ENCODE measurements around the gene BACE2.
"Not testable (repeated sequence)": the region's sequence is repeated elsewhere in the genome, so short reads cannot be mapped to it uniquely, and the experiment has no call there.

Gene BACE2

GRCh38 chr21:41186755-41187536 lies 19.0 kb downstream of the BACE2 start:
- no peak for DNase-seq

GRCh38 chr21:41187537-41188025 lies 19.6 kb downstream of the BACE2 start:
- DNase-seq: no peak

GRCh38 chr21:41188486-41189149 lies 20.7 kb downstream of the BACE2 start:
- DNase-seq: no peak

GRCh38 chr21:41189150-41189745 lies 21.3 kb downstream of the BACE2 start:
- DNase-seq: no peak

- not testable (repeated sequence) for DNase-seq
Measured at GRCh38 chr21:41192552-41192951, 24.6 kb downstream of the BACE2 start.

GRCh38 chr21:41195311-41195710 lies 27.4 kb downstream of the BACE2 start:
- DNase-seq: no peak

GRCh38 chr21:41196993-41197392 lies 29.0 kb downstream of the BACE2 start:
- DNase-seq: no peak

- no peak for DNase-seq
Measured at GRCh38 chr21:41197582-41197981, 29.6 kb downstream of the BACE2 start.

GRCh38 chr21:41198647-41199046 lies 30.7 kb downstream of the BACE2 start:
- DNase-seq: not testable (repeated sequence)

- DNase-seq: no peak
Measured at GRCh38 chr21:41199123-41199522, 31.2 kb downstream of the BACE2 start.

- no peak for DNase-seq
Measured at GRCh38 chr21:41199588-41199987, 31.6 kb downstream of the BACE2 start.

- no peak for DNase-seq
Measured at GRCh38 chr21:41201385-41201784, 33.4 kb downstream of the BACE2 start.

- no peak for DNase-seq
Measured at GRCh38 chr21:41204736-41205135, 36.8 kb downstream of the BACE2 start.

GRCh38 chr21:41207401-41208375 lies 39.7 kb downstream of the BACE2 start:
- DNase-seq: no peak

- no peak for DNase-seq
Measured at GRCh38 chr21:41208376-41208763, 40.4 kb downstream of the BACE2 start.

- DNase-seq: no peak
Measured at GRCh38 chr21:41209016-41209619, 41.2 kb downstream of the BACE2 start.

- no peak for DNase-seq
Measured at GRCh38 chr21:41210426-41211059, 42.6 kb downstream of the BACE2 start.

GRCh38 chr21:41211060-41211805 lies 43.3 kb downstream of the BACE2 start:
- DNase-seq: no peak

GRCh38 chr21:41213021-41213420 lies 45.1 kb downstream of the BACE2 start:
- DNase-seq: no peak

GRCh38 chr21:41215856-41216408 lies 48.0 kb downstream of the BACE2 start:
- DNase-seq: no peak

GRCh38 chr21:41216486-41216885 lies 48.5 kb downstream of the BACE2 start:
- DNase-seq: no peak

Data from activated T-cell treated with anti-CD3 and anti-CD28 coated beads for 4 hours (primary cell).